Fibroblast of lung (primary cell): ENCODE results near the gene SHPK. TPM values are rescaled to one million over a fixed set of nuclear protein-coding genes. Genes with fewer than 3 reads are reported as not detected.

Experiments
- DNase-seq, 2 donors: peaks; one replicate each; pipeline versions ENCODE4 v3.0.0 to v3.0.0-alpha.2; 2010; ENCODE audit warnings: low read depth in 2 of 2
- H2AFZ ChIP-seq: 2 replicates; pipeline ENCODE4 v1.5.1; 2012; ENCODE audit warnings: low read length, control low read depth, inconsistent platforms
- H3K27ac ChIP-seq: 2 replicates; pipeline ENCODE4 v1.5.1; 2011; ENCODE audit warnings: low read length, control low read depth; ENCODE audit not compliant: insufficient read depth
- H3K27me3 ChIP-seq: 2 replicates; pipeline ENCODE4 v1.5.1; 2011; ENCODE audit warnings: mild to moderate bottlenecking, low read length; ENCODE audit not compliant: control insufficient read depth, insufficient read depth
- H3K36me3 ChIP-seq: 2 replicates; pipeline ENCODE4 v1.5.1; 2011; ENCODE audit warnings: low read length; ENCODE audit not compliant: control insufficient read depth, insufficient read depth
- H3K4me1 ChIP-seq: 2 replicates; pipeline ENCODE4 v1.5.1; 2011; ENCODE audit warnings: low read length; ENCODE audit not compliant: control insufficient read depth, insufficient read depth; ENCODE audit errors: extremely low read depth
- H3K4me2 ChIP-seq: 2 replicates; pipeline ENCODE4 v1.5.1; 2011; ENCODE audit warnings: low read length, control low read depth; ENCODE audit not compliant: insufficient read depth; ENCODE audit errors: extremely low read depth
- H3K4me3 ChIP-seq, 4 experiments: fragments of 200-600 bp in 1 of 4; sonication (generic) in 1 of 4; replicated peaks in 1 of 4; 2 replicates each; pipeline ENCODE4 v1.5.1; 2011 to 2016; ENCODE audit warnings: low read length in 4 of 4, low read depth in 3 of 4, mild to moderate bottlenecking in 3 of 4, control low read depth in 2 of 4, inconsistent platforms in 1 of 4, mixed read lengths in 1 of 4; ENCODE audit not compliant: insufficient read depth in 1 of 4; ENCODE audit errors: control extremely low read depth in 1 of 4
- H3K79me2 ChIP-seq: 2 replicates; pipeline ENCODE4 v1.5.1; 2012; ENCODE audit warnings: mild to moderate bottlenecking, low read length, inconsistent platforms; ENCODE audit not compliant: control insufficient read depth, insufficient read depth
- H3K9ac ChIP-seq: 2 replicates; pipeline ENCODE4 v1.5.1; 2011; ENCODE audit warnings: mild to moderate bottlenecking, low read length, control low read depth; ENCODE audit not compliant: insufficient read depth
- H3K9me3 ChIP-seq: 2 replicates; pipeline ENCODE4 v1.5.1; 2012; ENCODE audit warnings: low read depth, low read length; ENCODE audit not compliant: control insufficient read depth, insufficient read depth
- H4K20me1 ChIP-seq: 2 replicates; pipeline ENCODE4 v1.5.1; 2011; ENCODE audit warnings: low read length; ENCODE audit not compliant: control insufficient read depth, insufficient read depth; ENCODE audit errors: extremely low read depth
- CTCF ChIP-seq, 2 donors: IDR thresholded peaks in 1 of 2; conservative IDR thresholded peaks in 1 of 2; 1 replicate in 1 of 2; 2 replicates in 1 of 2; pipeline ENCODE4 v1.5.1; 2011 to 2012; ENCODE audit warnings: low read length in 2 of 2, control low read depth in 1 of 2, inconsistent platforms in 1 of 2, low read depth in 1 of 2, mild to moderate bottlenecking in 1 of 2
- EZH2 ChIP-seq: IDR thresholded peaks from 2 replicates; pipeline ENCODE4 v1.5.1; 2012; ENCODE audit warnings: low read length, control low read depth, mild to moderate bottlenecking; ENCODE audit errors: missing control alignments
- polyA plus RNA-seq, 2 donors: library from polyadenylated mRNA; depleted of rRNA in 1 of 2; stranded (reverse) in 1 of 2; unstranded in 1 of 2; fragments of >200 nt; gene quantifications; 2 replicates each; pipeline ENCODE4 v1.2.1, GENCODE V29; 2011 to 2012; ENCODE audit warnings: missing spikeins in 1 of 2
- total RNA-seq: library from RNA; depleted of rRNA; stranded (reverse); fragments of >200 nt; gene quantifications from 2 replicates; pipeline ENCODE4 v1.2.1, GENCODE V29; 2014

SHPK gene
- total and polyA plus RNA-seq, 2 donors (not counting 1 experiment from before 2014, with no cell fraction given) = 7.2 to 8.9 TPM

- Histone ChIP-seq H3K4me2 (no peak overlapping the region), H3K36me3 (no peaks in the 10 kb centered on the region), H3K9ac (no peak overlapping the region), H3K4me3 (no peak overlapping the region), H3K27ac (no peak overlapping the region), H3K9me3 (no peaks in the 10 kb centered on the region), H3K79me2 (no peaks in the 10 kb centered on the region), H3K4me1 (peaks cover 6% of the 10 kb centered on the region), H4K20me1 (no peaks in the 10 kb centered on the region), H2AFZ (no peak overlapping the region), H3K27me3 (no peaks in the 10 kb centered on the region)
- no peak for DNase-seq
- TF ChIP-seq EZH2 = no peak
- no peak for TF ChIP-seq CTCF (conservative IDR thresholded peaks at IDR 0.05 in 1 of 2, IDR thresholded peaks at IDR 0.05 in 1 of 2; ENCODE audit: low read depth in 1 of 2, low read length in 2 of 2)
Observed at GRCh38 chr17:3600529-3601205, 35.4 kb downstream of the SHPK start.

DNA sequence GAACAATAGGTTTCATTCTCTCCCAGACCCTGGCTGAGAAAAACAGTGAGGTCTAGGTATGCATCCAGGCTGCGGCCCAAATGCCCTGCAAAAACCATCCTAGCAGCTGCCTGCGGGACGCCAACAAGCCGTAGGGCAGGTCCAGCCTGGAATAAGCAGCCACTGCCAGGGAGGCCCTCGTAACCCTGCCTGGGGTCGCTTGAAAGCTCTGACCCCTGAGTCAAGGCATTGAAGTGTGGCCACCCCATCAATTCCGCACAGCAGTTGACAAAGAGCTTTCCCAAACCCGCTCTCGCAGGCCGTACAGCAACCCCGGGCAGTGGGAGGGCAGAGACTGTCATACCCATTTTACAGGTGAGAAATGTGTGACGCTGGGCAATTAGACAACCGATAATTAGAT, 38.0 kb downstream of the SHPK start:
- no peak overlapping the region for H3K4me3 ChIP-seq
- H3K27me3 ChIP-seq = no peaks in the 10 kb centered on the region
- H4K20me1 ChIP-seq = no peaks in the 10 kb centered on the region
- no peak overlapping the region for H2AFZ ChIP-seq
- H3K27ac ChIP-seq = no peak overlapping the region
- no peaks in the 10 kb centered on the region for H3K4me1 ChIP-seq
- TF ChIP-seq EZH2 = no peak
- no peak for TF ChIP-seq CTCF (conservative IDR thresholded peaks at IDR 0.05 in 1 of 2, IDR thresholded peaks at IDR 0.05 in 1 of 2; ENCODE audit: low read depth in 1 of 2, low read length in 2 of 2)
- no peaks in the 10 kb centered on the region for H3K36me3 ChIP-seq
- H3K4me2 ChIP-seq = no peak overlapping the region
- H3K9me3 ChIP-seq = no peaks in the 10 kb centered on the region
- no peak overlapping the region for H3K9ac ChIP-seq
- H3K79me2 ChIP-seq = no peaks in the 10 kb centered on the region
- DNase-seq = no peak

GRCh38 chr17:3596804-3597464, 39.1 kb downstream of the SHPK start:
- H3K9ac ChIP-seq = no peak overlapping the region
- H3K4me2 ChIP-seq = no peak overlapping the region
- H3K79me2 ChIP-seq = no peaks in the 10 kb centered on the region
- no peaks in the 10 kb centered on the region for H4K20me1 ChIP-seq
- H3K9me3 ChIP-seq = no peaks in the 10 kb centered on the region
- no peaks in the 10 kb centered on the region for H3K4me1 ChIP-seq
- no peaks in the 10 kb centered on the region for H3K36me3 ChIP-seq
- no peak for DNase-seq
- TF ChIP-seq CTCF (conservative IDR thresholded peaks at IDR 0.05 in 1 of 2, IDR thresholded peaks at IDR 0.05 in 1 of 2; ENCODE audit: low read depth in 1 of 2, low read length in 2 of 2) (no peak), EZH2 (no peak)
- H3K27ac ChIP-seq = no peak overlapping the region
- no peaks in the 10 kb centered on the region for H3K27me3 ChIP-seq
- H3K4me3 ChIP-seq = no peak overlapping the region
- H2AFZ ChIP-seq = no peak overlapping the region
